AG09309 (cell line): Measurements from ENCODE around the gene SLCO4A1.

Experiments used
- DNase-seq: peaks from one replicate; pipeline ENCODE4 v3.0.0-alpha.2; 2010; ENCODE audit warnings: low read depth
- H3K4me3 ChIP-seq: 2 replicates; pipeline ENCODE4 v1.5.1; 2011; ENCODE audit warnings: mild to moderate bottlenecking, low read depth, low read length, moderate library complexity; ENCODE audit not compliant: control insufficient read depth
- TF ChIP-seq, protein P1 (sequence below): IDR thresholded peaks from 2 replicates; pipeline ENCODE4 v1.5.1; 2011; ENCODE audit warnings: mild to moderate bottlenecking, low read depth, low read length, inconsistent platforms; ENCODE audit not compliant: insufficient read depth, control insufficient read depth; ENCODE audit errors: missing control alignments

The SLCO4A1 gene

DNA sequence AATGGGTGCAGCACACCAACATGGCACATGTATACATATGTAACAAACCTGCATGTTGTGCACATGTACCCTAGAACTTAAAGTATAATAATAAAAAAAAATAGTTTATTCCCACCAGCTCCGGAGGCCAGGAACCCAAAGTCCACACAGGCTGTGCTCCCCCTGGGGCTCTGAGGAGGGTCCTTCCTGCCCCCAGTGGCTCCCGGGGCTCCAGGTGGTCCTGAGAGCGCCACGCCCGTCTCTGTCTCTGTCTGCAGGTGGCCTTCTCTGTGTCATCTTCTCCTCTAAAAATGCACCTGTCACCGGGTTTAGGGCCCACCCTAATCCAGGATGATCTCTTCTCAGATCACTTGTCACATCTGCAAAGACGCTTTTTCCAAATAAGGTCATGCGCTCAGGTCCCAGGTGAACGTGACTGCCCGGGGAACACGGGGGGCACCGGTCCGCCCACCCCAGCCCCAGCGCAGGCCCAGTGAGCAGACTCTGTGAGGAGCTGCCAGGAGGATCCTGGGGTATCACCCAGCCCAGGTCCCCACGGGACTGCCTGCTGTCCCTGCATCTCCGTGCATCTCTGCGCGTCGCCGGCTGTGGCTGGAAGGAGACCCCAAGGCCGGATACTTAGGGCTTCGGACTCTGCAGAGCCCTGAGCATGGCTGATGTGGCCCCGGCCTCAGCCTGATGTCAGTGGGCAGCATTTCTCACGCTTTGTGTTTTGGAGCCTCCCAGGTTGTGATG is 11.8 kb downstream of the SLCO4A1 start:
- H3K4me3 ChIP-seq = no peak overlapping the region
- no peak for DNase-seq
- TF ChIP-seq, protein P1, sequence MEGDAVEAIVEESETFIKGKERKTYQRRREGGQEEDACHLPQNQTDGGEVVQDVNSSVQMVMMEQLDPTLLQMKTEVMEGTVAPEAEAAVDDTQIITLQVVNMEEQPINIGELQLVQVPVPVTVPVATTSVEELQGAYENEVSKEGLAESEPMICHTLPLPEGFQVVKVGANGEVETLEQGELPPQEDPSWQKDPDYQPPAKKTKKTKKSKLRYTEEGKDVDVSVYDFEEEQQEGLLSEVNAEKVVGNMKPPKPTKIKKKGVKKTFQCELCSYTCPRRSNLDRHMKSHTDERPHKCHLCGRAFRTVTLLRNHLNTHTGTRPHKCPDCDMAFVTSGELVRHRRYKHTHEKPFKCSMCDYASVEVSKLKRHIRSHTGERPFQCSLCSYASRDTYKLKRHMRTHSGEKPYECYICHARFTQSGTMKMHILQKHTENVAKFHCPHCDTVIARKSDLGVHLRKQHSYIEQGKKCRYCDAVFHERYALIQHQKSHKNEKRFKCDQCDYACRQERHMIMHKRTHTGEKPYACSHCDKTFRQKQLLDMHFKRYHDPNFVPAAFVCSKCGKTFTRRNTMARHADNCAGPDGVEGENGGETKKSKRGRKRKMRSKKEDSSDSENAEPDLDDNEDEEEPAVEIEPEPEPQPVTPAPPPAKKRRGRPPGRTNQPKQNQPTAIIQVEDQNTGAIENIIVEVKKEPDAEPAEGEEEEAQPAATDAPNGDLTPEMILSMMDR = no peak

DNA sequence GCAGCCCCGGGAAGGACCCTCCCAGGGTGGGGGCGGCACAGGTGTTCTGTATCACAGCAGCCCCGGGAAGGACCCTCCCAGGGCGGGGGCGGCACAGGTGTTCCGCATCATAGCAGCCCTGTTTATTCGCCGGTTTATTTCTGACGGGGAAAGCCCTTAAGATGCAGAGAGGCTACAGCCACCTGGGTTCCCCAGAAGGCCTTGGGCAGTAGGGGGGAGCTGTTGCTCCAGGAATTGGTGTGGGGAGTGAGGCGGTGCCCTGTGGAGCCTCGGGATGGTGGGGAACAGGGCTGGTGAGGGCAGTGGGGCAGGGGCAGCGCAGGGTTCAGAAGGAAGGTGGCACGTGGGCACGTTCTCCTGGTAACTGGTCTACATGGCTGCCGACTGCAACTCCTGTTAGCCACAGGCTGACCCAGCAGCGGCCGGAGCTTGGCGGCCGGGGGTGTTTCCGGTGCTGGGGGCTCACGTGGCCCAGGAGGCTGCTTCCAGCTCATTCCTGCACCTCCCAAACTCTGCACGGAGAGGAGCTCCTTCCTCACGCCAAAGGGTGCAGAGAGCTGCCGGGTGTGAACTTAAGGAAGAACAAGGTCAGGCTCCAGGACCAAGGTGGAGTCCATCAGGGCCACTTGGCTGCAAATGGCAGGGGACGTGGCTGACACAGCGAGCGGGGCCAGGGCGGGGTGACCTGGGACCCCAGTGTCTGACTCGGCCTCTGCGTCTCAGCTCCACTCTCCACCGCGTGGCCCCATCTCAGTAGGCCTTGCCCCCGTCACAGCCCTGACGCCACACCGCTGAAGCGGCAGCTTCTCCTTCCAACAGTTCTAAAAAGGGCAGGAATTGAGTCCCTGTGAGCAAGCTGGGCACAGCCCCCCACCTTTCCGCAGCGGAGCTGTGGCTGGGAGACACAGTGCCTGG is 13.2 kb downstream of the SLCO4A1 start:
- TF ChIP-seq, protein P1 = no peak
- no peak for DNase-seq
- H3K4me3 ChIP-seq = no peak overlapping the region

DNA sequence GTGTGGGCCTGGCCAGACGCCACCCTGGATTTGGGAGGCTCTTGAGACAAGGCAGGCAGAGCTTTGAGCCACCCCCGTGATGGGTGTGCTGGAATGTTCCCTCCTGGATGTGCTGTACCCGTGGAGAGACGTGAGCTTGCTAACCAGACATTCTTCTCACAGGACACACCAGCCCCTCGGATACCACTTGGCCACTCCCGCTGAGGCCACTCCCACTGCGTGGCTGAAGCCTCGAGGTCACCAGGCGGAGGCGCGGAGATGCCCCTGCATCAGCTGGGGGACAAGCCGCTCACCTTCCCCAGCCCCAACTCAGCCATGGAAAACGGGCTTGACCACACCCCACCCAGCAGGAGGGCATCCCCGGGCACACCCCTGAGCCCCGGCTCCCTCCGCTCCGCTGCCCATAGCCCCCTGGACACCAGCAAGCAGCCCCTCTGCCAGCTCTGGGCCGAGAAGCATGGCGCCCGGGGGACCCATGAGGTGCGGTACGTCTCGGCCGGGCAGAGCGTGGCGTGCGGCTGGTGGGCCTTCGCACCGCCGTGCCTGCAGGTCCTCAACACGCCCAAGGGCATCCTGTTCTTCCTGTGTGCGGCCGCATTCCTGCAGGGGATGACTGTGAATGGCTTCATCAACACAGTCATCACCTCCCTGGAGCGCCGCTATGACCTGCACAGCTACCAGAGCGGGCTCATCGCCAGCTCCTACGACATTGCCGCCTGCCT is 14.1 kb downstream of the SLCO4A1 start:
- DNase-seq = no peak
- TF ChIP-seq, protein P1 = no peak
- H3K4me3 ChIP-seq = no peak overlapping the region

DNA sequence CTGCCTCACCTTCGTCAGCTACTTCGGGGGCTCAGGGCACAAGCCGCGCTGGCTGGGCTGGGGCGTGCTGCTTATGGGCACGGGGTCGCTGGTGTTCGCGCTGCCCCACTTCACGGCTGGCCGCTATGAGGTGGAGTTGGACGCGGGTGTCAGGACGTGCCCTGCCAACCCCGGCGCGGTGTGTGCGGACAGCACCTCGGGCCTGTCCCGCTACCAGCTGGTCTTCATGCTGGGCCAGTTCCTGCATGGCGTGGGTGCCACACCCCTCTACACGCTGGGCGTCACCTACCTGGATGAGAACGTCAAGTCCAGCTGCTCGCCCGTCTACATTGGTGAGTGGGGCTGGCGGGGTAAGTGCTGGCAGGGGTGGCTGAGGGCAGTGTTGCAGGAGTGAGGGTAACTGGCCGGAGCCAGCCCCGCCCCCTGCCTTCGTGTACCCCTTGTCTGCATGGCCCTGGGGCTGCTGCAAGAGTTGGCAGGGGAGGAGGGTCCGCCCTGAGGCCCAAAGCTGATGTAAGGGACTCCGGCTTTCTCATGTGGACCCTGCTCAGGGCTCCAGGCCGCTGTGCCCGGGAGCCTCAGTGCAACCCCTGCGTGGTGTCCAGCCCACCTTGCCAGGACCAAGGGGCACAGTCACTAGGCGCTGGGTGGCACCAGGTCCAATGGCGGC is 14.8 kb downstream of the SLCO4A1 start:
- TF ChIP-seq, protein P1 = no peak
- no peak for DNase-seq
- H3K4me3 ChIP-seq = no peak overlapping the region

DNA sequence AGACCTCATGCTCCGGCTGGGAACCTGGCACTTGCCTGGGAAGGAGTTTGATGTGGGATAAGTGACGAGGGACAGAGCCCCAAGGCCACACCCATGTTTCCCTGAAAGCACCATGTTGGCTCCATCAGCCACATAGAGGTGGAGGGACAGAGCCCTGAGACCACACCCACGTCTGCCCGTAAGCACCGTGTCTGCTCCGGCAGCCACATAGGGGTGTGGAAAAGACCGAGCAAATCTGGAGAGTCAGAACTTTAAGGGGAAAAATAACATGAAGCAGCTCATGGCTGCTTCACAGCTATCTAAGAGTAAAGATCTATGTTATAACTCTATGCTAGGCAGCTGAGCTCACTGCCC is 15.3 kb downstream of the SLCO4A1 start:
- H3K4me3 ChIP-seq = no peak overlapping the region
- TF ChIP-seq, protein P1 = no peak
- no peak for DNase-seq

DNA sequence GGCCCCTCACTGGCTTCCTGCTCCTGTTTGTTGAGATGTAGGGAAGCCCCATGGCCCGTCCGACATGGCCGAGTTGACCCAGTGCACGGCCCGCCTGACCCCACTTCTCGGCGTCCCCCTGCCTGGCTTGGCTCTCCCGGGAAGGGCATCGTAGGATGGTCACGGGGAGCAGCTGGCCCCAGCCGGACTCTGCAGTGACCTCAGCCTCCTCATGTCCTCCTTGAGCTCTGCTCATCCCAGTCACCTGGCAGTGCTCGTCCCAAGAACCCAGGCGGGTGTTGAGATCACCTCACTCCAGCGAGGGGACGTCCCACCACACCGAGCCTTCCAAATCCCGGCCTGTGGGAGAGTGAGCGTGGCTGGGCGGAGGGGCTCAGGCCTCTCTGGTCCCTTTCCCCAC is 15.7 kb downstream of the SLCO4A1 start:
- TF ChIP-seq, protein P1 = no peak
- no peak for DNase-seq
- no peak overlapping the region for H3K4me3 ChIP-seq
